ENCODE data around the gene LPAR2. TPM values are rescaled to one million over a fixed set of nuclear protein-coding genes. Genes with fewer than 3 reads are reported as not detected.

The LPAR2 gene
- total and polyA plus RNA-seq, 2 donors (not counting 3 experiments of a cell fraction or from before 2014, with no cell fraction given) = 4.7 to 5.0 TPM

GRCh38 chr19:19633711-19634515, 5.9 kb upstream of the LPAR2 start:
- H3K9me3 ChIP-seq (replicated peaks; ENCODE audit: control insufficient read depth, insufficient read depth, low read length) = no peaks in the 10 kb centered on the region
- H3K9ac ChIP-seq (replicated peaks; ENCODE audit: extremely low read depth, insufficient read depth, low read length) = no peak overlapping the region
- TF ChIP-seq EZH2 (IDR thresholded peaks at IDR 0.05; ENCODE audit: borderline replicate concordance, low read depth, low read length, severe bottlenecking) = no peak
- TF ChIP-seq POLR2A (IDR thresholded peaks at IDR 0.05; ENCODE audit: low read depth, low read length) = no peak
- TF ChIP-seq GATA2 (IDR thresholded peaks at IDR 0.05; ENCODE audit: insufficient read depth, insufficient read length, low read depth, low read length) = no peak
- TF ChIP-seq MAX (IDR thresholded peaks at IDR 0.05; ENCODE audit: insufficient read depth, insufficient read length) = no peak
- no peak for TF ChIP-seq JUN (IDR thresholded peaks at IDR 0.05; ENCODE audit: borderline replicate concordance, insufficient read depth, insufficient read length, low read depth)
- no peak for TF ChIP-seq MYC (IDR thresholded peaks at IDR 0.05; ENCODE audit: low read depth, low read length)
- no peak for TF ChIP-seq POLR2AphosphoS5 (IDR thresholded peaks at IDR 0.05; ENCODE audit: insufficient read depth, low read depth, low read length)
- TF ChIP-seq FOS (IDR thresholded peaks at IDR 0.05; ENCODE audit: borderline replicate concordance, insufficient read depth, low read length) = no peak
- no peak for TF ChIP-seq CTCF (IDR thresholded peaks at IDR 0.05; ENCODE audit: extremely low read depth in 1 of 2, insufficient read depth in 1 of 2, low read depth in 1 of 2, low read length in 2 of 2)
- H3K27ac ChIP-seq (ENCODE audit: insufficient read depth, low read depth, low read length) = no peak overlapping the region
- no peak overlapping the region for H3K4me2 ChIP-seq (ENCODE audit: insufficient read depth, low read length)
- no peaks in the 10 kb centered on the region for H4K20me1 ChIP-seq (replicated peaks; ENCODE audit: control insufficient read depth, extremely low read depth, insufficient read depth, low read length)
- H3K4me1 ChIP-seq (ENCODE audit: control insufficient read depth, extremely low read depth, insufficient read depth, low read length) = no peaks in the 10 kb centered on the region
- H3K9me1 ChIP-seq (replicated peaks; ENCODE audit: control insufficient read depth, extremely low read depth, insufficient read depth, low read length) = no peaks in the 10 kb centered on the region
- CTCF ChIA-PET = interaction anchor here (0.9 kb wide), 1 partner anchor 14 kb away, joined by 4 read pairs; no protein-coding TSS in a partner anchor
- no peaks in the 10 kb centered on the region for H3K27me3 ChIP-seq (ENCODE audit: control insufficient read depth in 2 of 2, insufficient read depth in 2 of 2, low read length in 2 of 2)
- BruUV-seq (replicated peaks) = no TSS peak
- POLR2A ChIA-PET = no interaction called here
- no peak overlapping the region for H3K4me3 ChIP-seq (replicated peaks in 1 of 3; ENCODE audit: insufficient read depth in 1 of 3, low read depth in 1 of 3, low read length in 3 of 3)
- intact Hi-C loops (cut with micrococcal nuclease) (no loop called here), dilution Hi-C loops (cut with MboI; ENCODE audit: extremely low pct_ligation_motif_present, low sequenced_read_pairs) (no loop called here)
- FAIRE-seq (no peak), DNase-seq (ENCODE audit: low read depth, low spot score) (no peak)
- no peaks in the 10 kb centered on the region for H3K79me2 ChIP-seq (ENCODE audit: control insufficient read depth, insufficient read depth, low read length)
- no peak overlapping the region for H2AFZ ChIP-seq (ENCODE audit: low read depth, low read length)
- H3K36me3 ChIP-seq (ENCODE audit: control insufficient read depth in 2 of 2, extremely low read depth in 1 of 2, insufficient read depth in 2 of 2, low read length in 2 of 2) = peaks cover 3 to 18% of the 10 kb centered on the region in 2 experiments

Measured in endothelial cell of umbilical vein (primary cell).